Neuronal stem cell (in vitro differentiated cells): ENCODE data around the gene CIC.

Experiments
- DNase-seq: peaks from one replicate; pipeline ENCODE4 v3.0.0-alpha.2; 2013; ENCODE audit warnings: low spot score
- H2AFZ ChIP-seq: one replicate; pipeline ENCODE4 v1.6.1; 2013; ENCODE audit warnings: mild to moderate bottlenecking, low read length, inconsistent platforms
- H2AK5ac ChIP-seq: 2 replicates; pipeline ENCODE4 v1.6.1; 2013; ENCODE audit warnings: low read depth, mild to moderate bottlenecking, inconsistent platforms, low read length, moderate library complexity, mixed read lengths
- H2BK120ac ChIP-seq: 2 replicates; pipeline ENCODE4 v1.6.1; 2013; ENCODE audit warnings: low read depth, mild to moderate bottlenecking, inconsistent platforms, low read length, moderate library complexity, mixed read lengths
- H2BK12ac ChIP-seq: one replicate; pipeline ENCODE4 v1.6.1; 2013; ENCODE audit warnings: low read length, inconsistent platforms
- H2BK15ac ChIP-seq: 2 replicates; pipeline ENCODE4 v1.6.1; 2013; ENCODE audit warnings: mild to moderate bottlenecking, low read length, inconsistent platforms, mixed read lengths
- H2BK5ac ChIP-seq: one replicate; pipeline ENCODE4 v1.6.1; 2013; ENCODE audit warnings: inconsistent platforms, mild to moderate bottlenecking, low read length, moderate library complexity
- H3K14ac ChIP-seq: one replicate; pipeline ENCODE4 v1.6.1; 2013; ENCODE audit warnings: low read length, inconsistent platforms
- H3K18ac ChIP-seq: 2 replicates; pipeline ENCODE4 v1.6.1; 2013; ENCODE audit warnings: low read length, inconsistent platforms
- H3K23ac ChIP-seq: 2 replicates; pipeline ENCODE4 v1.6.1; 2013; ENCODE audit warnings: low read depth, mild to moderate bottlenecking, mixed read lengths, low read length, inconsistent platforms; ENCODE audit not compliant: poor library complexity
- H3K27ac ChIP-seq: replicated peaks from 3 replicates; pipeline ENCODE4 v1.5.1; 2013; ENCODE audit warnings: low read length, inconsistent platforms
- H3K27me3 ChIP-seq, 3 experiments: 2 replicates each; pipeline ENCODE4 v1.6.1; 2013; ENCODE audit warnings: low read length in 3 of 3, mild to moderate bottlenecking in 2 of 3, inconsistent platforms in 1 of 3, low read depth in 1 of 3, mixed read lengths in 1 of 3, moderate library complexity in 1 of 3; ENCODE audit not compliant: control insufficient read depth in 3 of 3, insufficient read depth in 3 of 3
- H3K36me3 ChIP-seq, 2 donors: replicated peaks in 1 of 2; 2 replicates each; pipeline ENCODE4 v1.6.1; 2013; ENCODE audit warnings: low read length in 2 of 2; ENCODE audit not compliant: control insufficient read depth in 2 of 2, insufficient read depth in 2 of 2
- H3K4ac ChIP-seq: 2 replicates; pipeline ENCODE4 v1.6.1; 2013; ENCODE audit warnings: inconsistent platforms, mild to moderate bottlenecking, low read length, moderate library complexity
- H3K4me1 ChIP-seq, 2 donors: 1 replicate in 1 of 2; 2 replicates in 1 of 2; pipeline ENCODE4 v1.6.1; 2013; ENCODE audit warnings: low read length in 2 of 2, low read depth in 1 of 2; ENCODE audit not compliant: control insufficient read depth in 2 of 2, insufficient read depth in 1 of 2
- H3K4me2 ChIP-seq: one replicate; pipeline ENCODE4 v1.6.1; 2013; ENCODE audit warnings: mild to moderate bottlenecking, low read length, inconsistent platforms; ENCODE audit not compliant: insufficient read depth, poor library complexity, severe bottlenecking
- H3K4me3 ChIP-seq, 2 donors: 2 replicates each; pipeline ENCODE4 v1.5.1; 2013; ENCODE audit warnings: low read length in 2 of 2, mild to moderate bottlenecking in 2 of 2, inconsistent platforms in 1 of 2, moderate library complexity in 1 of 2
- H3K79me1 ChIP-seq: one replicate; pipeline ENCODE4 v1.6.1; 2013; ENCODE audit warnings: low read depth, mild to moderate bottlenecking, inconsistent platforms, low read length, moderate library complexity
- H3K9ac ChIP-seq: one replicate; pipeline ENCODE4 v1.6.1; 2013; ENCODE audit warnings: mild to moderate bottlenecking, low read depth, low read length, inconsistent platforms; ENCODE audit not compliant: poor library complexity
- H3K9me3 ChIP-seq, 2 donors: replicated peaks in 1 of 2; 2 replicates each; pipeline versions ENCODE3 to v1.6.1; 2013; ENCODE audit warnings: low read length in 2 of 2, mild to moderate bottlenecking in 2 of 2, inconsistent platforms in 1 of 2, low read depth in 1 of 2, mixed read lengths in 1 of 2, moderate library complexity in 1 of 2; ENCODE audit not compliant: control insufficient read depth in 2 of 2, insufficient read depth in 1 of 2
- H4K8ac ChIP-seq: one replicate; pipeline ENCODE4 v1.6.1; 2013; ENCODE audit warnings: low read depth, mild to moderate bottlenecking, inconsistent platforms, low read length, moderate library complexity
- H4K91ac ChIP-seq: one replicate; pipeline ENCODE4 v1.6.1; 2013; ENCODE audit warnings: low read length, low read depth, mild to moderate bottlenecking, inconsistent platforms; ENCODE audit not compliant: poor library complexity
- WGBS, 2 donors: extraction: QIAGEN DNeasy Blood & Tissue Kit; methylation state at CpG; one replicate each; pipeline ENCODE4 v1.1.7; 2013; ENCODE audit warnings: missing lambda C conversion rate in 2 of 2, mixed read lengths in 1 of 2; ENCODE audit not compliant: insufficient read length in 2 of 2, insufficient replicate concordance in 1 of 2; ENCODE audit errors: extremely low coverage in 2 of 2; 5-methylcytosine and 5-hydroxymethylcytosine counted together

CIC gene

GRCh38 chr19:42270346-42271044, 1.4 kb downstream of the CIC start:
- no peak overlapping the region for H3K27ac ChIP-seq
- no peak overlapping the region for H3K4ac ChIP-seq
- no peak for DNase-seq
- H3K4me2 ChIP-seq, result no peak overlapping the region
- H3K18ac ChIP-seq, result no peak overlapping the region
- H2BK15ac ChIP-seq, result peak overlapping the region; percentile 92
- H3K27me3 ChIP-seq, result no peaks in the 10 kb centered on the region
- H2BK12ac ChIP-seq, result no peak overlapping the region
- no peak overlapping the region for H2BK120ac ChIP-seq
- H3K9ac ChIP-seq, result no peak overlapping the region
- peaks cover 12 to 19% of the 10 kb centered on the region in 2 donors for H3K4me1 ChIP-seq
- peak overlapping the region; percentile 47 for H3K23ac ChIP-seq
- H2BK5ac ChIP-seq, result peak overlapping the region; percentile 29
- H4K91ac ChIP-seq, result no peak overlapping the region
- no CpG with 5 or more reads among the region's 18 CpGs for WGBS, 2 donors
- no peak overlapping the region for H2AK5ac ChIP-seq
- H3K4me3 ChIP-seq, result peak overlapping the region in 1 of 2 donors; percentile 65
- H2AFZ ChIP-seq, result no peak overlapping the region
- H4K8ac ChIP-seq, result no peak overlapping the region
- H3K79me1 ChIP-seq, result peaks cover 20% of the 10 kb centered on the region
- H3K36me3 ChIP-seq, result peaks cover 16 to 32% of the 10 kb centered on the region in 2 donors
- H3K9me3 ChIP-seq, result no peaks in the 10 kb centered on the region
- no peak overlapping the region for H3K14ac ChIP-seq

GRCh38 chr19:42271045-42271419, 2.0 kb downstream of the CIC start:
- peaks cover 16 to 36% of the 10 kb centered on the region in 2 donors for H3K36me3 ChIP-seq
- H2BK15ac ChIP-seq, result peak overlapping the region; percentile 27
- no peak overlapping the region for H4K8ac ChIP-seq
- H3K27me3 ChIP-seq, result no peaks in the 10 kb centered on the region
- H2AFZ ChIP-seq, result no peak overlapping the region
- no peak overlapping the region for H3K18ac ChIP-seq
- no peak overlapping the region for H3K23ac ChIP-seq
- H3K4me1 ChIP-seq, result peaks cover 12 to 19% of the 10 kb centered on the region in 2 donors
- H2AK5ac ChIP-seq, result no peak overlapping the region
- H2BK12ac ChIP-seq, result no peak overlapping the region
- WGBS, 2 donors, result no CpG with 5 or more reads among the region's 3 CpGs
- no peak for DNase-seq
- no peak overlapping the region for H3K14ac ChIP-seq
- peaks cover 20% of the 10 kb centered on the region for H3K79me1 ChIP-seq
- H3K9me3 ChIP-seq, result no peaks in the 10 kb centered on the region
- H3K4ac ChIP-seq, result no peak overlapping the region
- no peak overlapping the region for H2BK120ac ChIP-seq
- H3K4me2 ChIP-seq, result no peak overlapping the region
- H3K27ac ChIP-seq, result no peak overlapping the region
- H3K9ac ChIP-seq, result peak overlapping the region; percentile 12
- no peak overlapping the region for H2BK5ac ChIP-seq
- no peak overlapping the region for H3K4me3 ChIP-seq
- no peak overlapping the region for H4K91ac ChIP-seq

- peaks cover 12 to 19% of the 10 kb centered on the region in 2 donors for H3K4me1 ChIP-seq
- no peak overlapping the region for H2AFZ ChIP-seq
- WGBS, 2 donors, result no CpG with 5 or more reads among the region's 35 CpGs
- no peak overlapping the region for H2BK120ac ChIP-seq
- no peaks in the 10 kb centered on the region for H3K27me3 ChIP-seq
- H3K79me1 ChIP-seq, result peaks cover 20% of the 10 kb centered on the region
- no peak overlapping the region for H3K18ac ChIP-seq
- peak overlapping the region; percentile 43 for H2AK5ac ChIP-seq
- H4K91ac ChIP-seq, result peak overlapping the region; percentile 22
- H3K27ac ChIP-seq, result no peak overlapping the region
- H3K9ac ChIP-seq, result no peak overlapping the region
- no peak overlapping the region for H2BK12ac ChIP-seq
- peak overlapping the region; percentile 17 for H3K14ac ChIP-seq
- H3K4ac ChIP-seq, result no peak overlapping the region
- peak overlapping the region; percentile 53 for H2BK5ac ChIP-seq
- H2BK15ac ChIP-seq, result no peak overlapping the region
- H4K8ac ChIP-seq, result no peak overlapping the region
- peaks cover 16 to 40% of the 10 kb centered on the region in 2 donors for H3K36me3 ChIP-seq
- no peak overlapping the region for H3K4me3 ChIP-seq
- H3K9me3 ChIP-seq, result no peaks in the 10 kb centered on the region
- no peak overlapping the region for H3K4me2 ChIP-seq
- no peak overlapping the region for H3K23ac ChIP-seq
- DNase-seq, result no peak
Measured at GRCh38 chr19:42271861-42272534, 2.9 kb downstream of the CIC start.

GRCh38 chr19:42272535-42272897, 3.5 kb downstream of the CIC start:
- Histone ChIP-seq H2BK15ac (no peak overlapping the region), H3K9me3 (no peaks in the 10 kb centered on the region), H2BK120ac (no peak overlapping the region), H3K4ac (no peak overlapping the region), H2AK5ac (no peak overlapping the region), H3K4me3 (no peak overlapping the region), H3K27me3 (no peaks in the 10 kb centered on the region), H3K79me1 (peaks cover 21% of the 10 kb centered on the region), H2BK12ac (no peak overlapping the region), H3K14ac (no peak overlapping the region), H3K4me1 (peaks cover 12 to 17% of the 10 kb centered on the region in 2 donors), H3K18ac (no peak overlapping the region), H3K36me3 (peaks cover 16 to 40% of the 10 kb centered on the region in 2 donors), H4K91ac (no peak overlapping the region), H3K4me2 (no peak overlapping the region), H4K8ac (no peak overlapping the region), H3K23ac (peak overlapping the region; percentile 20), H3K27ac (no peak overlapping the region), H2BK5ac (peak overlapping the region; percentile 53), H3K9ac (no peak overlapping the region), H2AFZ (no peak overlapping the region)
- DNase-seq, result no peak
- WGBS, 2 donors, result no CpG with 5 or more reads among the region's 9 CpGs
